ENCODE results near the gene GSTA2. TPM values are rescaled to one million over a fixed set of nuclear protein-coding genes. Genes with fewer than 3 reads are reported as not detected.

GSTA2 gene
- total and polyA plus RNA-seq, 2 of the 13 experiments (the other 11 are each of a cell fraction or from before 2014, with no cell fraction given), result 0.75 to 13.7 TPM

GRCh38 chr6:52745764-52746201 lies 17.5 kb downstream of the GSTA2 start (continued):
- TF ChIP-seq MBD4 (IDR thresholded peaks at IDR 0.05; ENCODE audit: borderline replicate concordance, low read length) (peak; percentile 77), ELF4 (CRISPR knock-in tag; IDR thresholded peaks at IDR 0.05; ENCODE audit: borderline replicate concordance) (no peak), TMF1 (CRISPR knock-in tag; IDR thresholded peaks at IDR 0.05; ENCODE audit: low read depth) (no peak), ZZZ3 (CRISPR knock-in tag; IDR thresholded peaks at IDR 0.05; ENCODE audit: borderline replicate concordance) (no peak), MTF1 (CRISPR knock-in tag; IDR thresholded peaks at IDR 0.05) (no peak), HCFC1 (IDR thresholded peaks at IDR 0.05; ENCODE audit: low read depth, low read length) (no peak), HOXD1 (CRISPR knock-in tag; IDR thresholded peaks at IDR 0.05) (0 out of 2 replicates have a peak, but pooled peaks have one; percentile 68), ATF7 (IDR thresholded peaks at IDR 0.05) (no peak), ATF7 (CRISPR knock-in tag; IDR thresholded peaks at IDR 0.05) (no peak), NFYB (CRISPR knock-in tag; IDR thresholded peaks at IDR 0.05) (no peak), PHF5A (CRISPR knock-in tag; IDR thresholded peaks at IDR 0.05; ENCODE audit: low read depth, unreplicated experiment) (no peak), NFYC (CRISPR knock-in tag; IDR thresholded peaks at IDR 0.05) (no peak), GATAD2A (CRISPR knock-in tag; IDR thresholded peaks at IDR 0.05) (peak; percentile 80; the same call in 1 of the 2 replicates), RARG (CRISPR knock-in tag; IDR thresholded peaks at IDR 0.05; ENCODE audit: low read depth) (no peak), ZNF543 (CRISPR knock-in tag; IDR thresholded peaks at IDR 0.05) (no peak), CEBPG (CRISPR knock-in tag; IDR thresholded peaks at IDR 0.05) (peak; percentile 43), RELA (CRISPR knock-in tag; IDR thresholded peaks at IDR 0.05) (no peak), RBM22 (optimal IDR thresholded peaks at IDR 0.05; ENCODE audit: low read length) (no peak), ZNF557 (CRISPR knock-in tag; IDR thresholded peaks at IDR 0.05) (no peak), ZNF138 (CRISPR knock-in tag; IDR thresholded peaks at IDR 0.05; ENCODE audit: low read depth) (no peak), ZFY (CRISPR knock-in tag; IDR thresholded peaks at IDR 0.05) (no peak), HNRNPL (IDR thresholded peaks at IDR 0.05; ENCODE audit: low read depth, low read length) (no peak), ZNF331 (CRISPR knock-in tag; IDR thresholded peaks at IDR 0.05) (peak; percentile 38; the same call in 1 of the 2 replicates), ZNF33A (CRISPR knock-in tag; IDR thresholded peaks at IDR 0.05; ENCODE audit: borderline replicate concordance) (no peak), ZNF292 (CRISPR knock-in tag; IDR thresholded peaks at IDR 0.05; ENCODE audit: borderline replicate concordance, low read depth) (no peak), ZNF552 (CRISPR knock-in tag; IDR thresholded peaks at IDR 0.05; ENCODE audit: borderline replicate concordance) (no peak), ZMAT5 (CRISPR knock-in tag; IDR thresholded peaks at IDR 0.05; ENCODE audit: borderline replicate concordance, low read depth) (no peak), ZNF354B (CRISPR knock-in tag; IDR thresholded peaks at IDR 0.05) (no peak), SRSF1 (optimal IDR thresholded peaks at IDR 0.05; ENCODE audit: low read depth, low read length) (no peak), JUN (CRISPR knock-in tag; IDR thresholded peaks at IDR 0.05) (no peak)
- TF ChIP-seq, protein P1, sequence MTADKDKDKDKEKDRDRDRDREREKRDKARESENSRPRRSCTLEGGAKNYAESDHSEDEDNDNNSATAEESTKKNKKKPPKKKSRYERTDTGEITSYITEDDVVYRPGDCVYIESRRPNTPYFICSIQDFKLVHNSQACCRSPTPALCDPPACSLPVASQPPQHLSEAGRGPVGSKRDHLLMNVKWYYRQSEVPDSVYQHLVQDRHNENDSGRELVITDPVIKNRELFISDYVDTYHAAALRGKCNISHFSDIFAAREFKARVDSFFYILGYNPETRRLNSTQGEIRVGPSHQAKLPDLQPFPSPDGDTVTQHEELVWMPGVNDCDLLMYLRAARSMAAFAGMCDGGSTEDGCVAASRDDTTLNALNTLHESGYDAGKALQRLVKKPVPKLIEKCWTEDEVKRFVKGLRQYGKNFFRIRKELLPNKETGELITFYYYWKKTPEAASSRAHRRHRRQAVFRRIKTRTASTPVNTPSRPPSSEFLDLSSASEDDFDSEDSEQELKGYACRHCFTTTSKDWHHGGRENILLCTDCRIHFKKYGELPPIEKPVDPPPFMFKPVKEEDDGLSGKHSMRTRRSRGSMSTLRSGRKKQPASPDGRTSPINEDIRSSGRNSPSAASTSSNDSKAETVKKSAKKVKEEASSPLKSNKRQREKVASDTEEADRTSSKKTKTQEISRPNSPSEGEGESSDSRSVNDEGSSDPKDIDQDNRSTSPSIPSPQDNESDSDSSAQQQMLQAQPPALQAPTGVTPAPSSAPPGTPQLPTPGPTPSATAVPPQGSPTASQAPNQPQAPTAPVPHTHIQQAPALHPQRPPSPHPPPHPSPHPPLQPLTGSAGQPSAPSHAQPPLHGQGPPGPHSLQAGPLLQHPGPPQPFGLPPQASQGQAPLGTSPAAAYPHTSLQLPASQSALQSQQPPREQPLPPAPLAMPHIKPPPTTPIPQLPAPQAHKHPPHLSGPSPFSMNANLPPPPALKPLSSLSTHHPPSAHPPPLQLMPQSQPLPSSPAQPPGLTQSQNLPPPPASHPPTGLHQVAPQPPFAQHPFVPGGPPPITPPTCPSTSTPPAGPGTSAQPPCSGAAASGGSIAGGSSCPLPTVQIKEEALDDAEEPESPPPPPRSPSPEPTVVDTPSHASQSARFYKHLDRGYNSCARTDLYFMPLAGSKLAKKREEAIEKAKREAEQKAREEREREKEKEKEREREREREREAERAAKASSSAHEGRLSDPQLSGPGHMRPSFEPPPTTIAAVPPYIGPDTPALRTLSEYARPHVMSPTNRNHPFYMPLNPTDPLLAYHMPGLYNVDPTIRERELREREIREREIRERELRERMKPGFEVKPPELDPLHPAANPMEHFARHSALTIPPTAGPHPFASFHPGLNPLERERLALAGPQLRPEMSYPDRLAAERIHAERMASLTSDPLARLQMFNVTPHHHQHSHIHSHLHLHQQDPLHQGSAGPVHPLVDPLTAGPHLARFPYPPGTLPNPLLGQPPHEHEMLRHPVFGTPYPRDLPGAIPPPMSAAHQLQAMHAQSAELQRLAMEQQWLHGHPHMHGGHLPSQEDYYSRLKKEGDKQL (CRISPR knock-in tag; IDR thresholded peaks at IDR 0.05; ENCODE audit: low read depth), result 0 out of 2 replicates have a peak, but pooled peaks have one; percentile 11
